Breast epithelium (tissue), 4 donors: Measurements from ENCODE around the gene COL25A1. TPM values are rescaled to one million over a fixed set of nuclear protein-coding genes. Genes with fewer than 3 reads are reported as not detected.
"Not testable (repeated sequence)": the region's sequence is repeated elsewhere in the genome, so short reads cannot be mapped to it uniquely, and the experiment has no call there.

Experiments used
- DNase-seq, 2 donors: peaks; one replicate each; pipeline ENCODE4 v3.0.0-alpha.2; 2019; ENCODE audit warnings: low spot score in 2 of 2
- H3K27ac ChIP-seq, 2 donors: fragments of 200-600 bp; sonication (generic) in 1 of 2; one replicate each; pipeline ENCODE4 v1.5.1; 2016 to 2019; ENCODE audit warnings: mild to moderate bottlenecking in 1 of 2
- H3K27me3 ChIP-seq, 2 donors: fragments of 200-600 bp; sonication (generic) in 1 of 2; one replicate each; pipeline versions ENCODE4 v1.5.1 to v1.6.0; 2017 to 2019; ENCODE audit warnings: control low read depth in 1 of 2, mild to moderate bottlenecking in 1 of 2
- H3K36me3 ChIP-seq: fragments of 200-600 bp; one replicate; pipeline ENCODE4 v1.5.1; 2019
- H3K4me1 ChIP-seq, 2 donors: fragments of 200-600 bp; sonication (generic); one replicate each; pipeline ENCODE4 v1.5.1; 2016 to 2019; ENCODE audit warnings: control low read depth in 1 of 2
- H3K4me3 ChIP-seq, 3 donors: fragments of 200-600 bp; sonication (generic); 1 replicate in 2 of 3; 2 replicates in 1 of 3; pipeline ENCODE4 v1.5.1; 2016 to 2019; ENCODE audit warnings: mild to moderate bottlenecking in 3 of 3, moderate library complexity in 2 of 3
- H3K9me3 ChIP-seq, 2 donors: fragments of 200-600 bp; sonication (generic) in 1 of 2; one replicate each; pipeline ENCODE4 v1.5.1; 2016 to 2019; ENCODE audit warnings: control low read depth in 1 of 2
- CTCF ChIP-seq, 3 donors: fragments of 450-650 bp; IDR thresholded peaks; one replicate each; pipeline ENCODE4 v1.5.1; 2016 to 2017; ENCODE audit warnings: antibody characterized with exemption in 3 of 3, mild to moderate bottlenecking in 3 of 3, moderate library complexity in 3 of 3
- POLR2A ChIP-seq: fragments of 450-650 bp; IDR thresholded peaks from one replicate; pipeline ENCODE4 v1.6.1; 2016; ENCODE audit warnings: antibody characterized with exemption, mild to moderate bottlenecking, moderate library complexity
- POLR2AphosphoS5 ChIP-seq, 3 donors: sonication (generic); formaldehyde crosslinking; IDR thresholded peaks; one replicate each; pipeline ENCODE4 v1.6.1; 2017; ENCODE audit warnings: antibody characterized with exemption in 3 of 3
- intact Hi-C: fragments of 100-400 bp; cut with DNase I; formaldehyde crosslinking; loops from one replicate; pipeline ENCODE4 v1.15.1; 2023; ENCODE audit warnings: low total_unique reads
- total RNA-seq, 3 donors: library from RNA; depleted of rRNA; stranded (reverse); fragments of >200 nt; gene quantifications; one replicate each; pipeline ENCODE4 v1.1.0, GENCODE V29; 2016

The COL25A1 gene
- total RNA-seq, 3 donors from 2014 or later = 2.6 to 11.0 (median 2.8) TPM

- TF ChIP-seq POLR2A (no peak), CTCF (IDR thresholded peaks at IDR 0.05) (no peak)
- intact Hi-C loops = no loop called here
- peaks cover 0 to 8% of the 10 kb centered on the region in 2 donors for H3K9me3 ChIP-seq
Measured at GRCh38 chr4:109119852-109120251, 182.6 kb downstream of the COL25A1 start.

GRCh38 chr4:109118635-109119034, 183.8 kb downstream of the COL25A1 start:
- no peak overlapping the region for H3K27ac ChIP-seq
- H3K9me3 ChIP-seq = peaks cover 0 to 8% of the 10 kb centered on the region in 2 donors
- TF ChIP-seq POLR2AphosphoS5 (IDR thresholded peaks at IDR 0.05) (no peak), POLR2A (no peak), CTCF (IDR thresholded peaks at IDR 0.05) (no peak)
- no peaks in the 10 kb centered on the region for H3K36me3 ChIP-seq
- DNase-seq = no peak
- H3K27me3 ChIP-seq = no peaks in the 10 kb centered on the region
- H3K4me1 ChIP-seq = no peaks in the 10 kb centered on the region
- H3K4me3 ChIP-seq = no peak overlapping the region
- intact Hi-C loops = no loop called here

More at GRCh38 chr4:109119852-109120251, 182.6 kb downstream of the COL25A1 start:
- H3K36me3 ChIP-seq = no peaks in the 10 kb centered on the region
- H3K27me3 ChIP-seq = no peaks in the 10 kb centered on the region
- H3K4me1 ChIP-seq = no peaks in the 10 kb centered on the region
- H3K4me3 ChIP-seq = no peak overlapping the region
- H3K27ac ChIP-seq = no peak overlapping the region
- no peak for DNase-seq

GRCh38 chr4:109114501-109114900, 188.0 kb downstream of the COL25A1 start:
- no peak for DNase-seq
- Histone ChIP-seq H3K27ac (no peak overlapping the region), H3K9me3 (no peaks in the 10 kb centered on the region), H3K4me1 (no peaks in the 10 kb centered on the region), H3K4me3 (no peak overlapping the region), H3K27me3 (no peaks in the 10 kb centered on the region), H3K36me3 (no peaks in the 10 kb centered on the region)
- intact Hi-C loops = no loop called here
- TF ChIP-seq POLR2AphosphoS5 (IDR thresholded peaks at IDR 0.05) (no peak), POLR2A (no peak), CTCF (IDR thresholded peaks at IDR 0.05) (no peak)

GRCh38 chr4:109113521-109113920, 188.9 kb downstream of the COL25A1 start:
- H3K27me3 ChIP-seq = no peaks in the 10 kb centered on the region
- TF ChIP-seq CTCF (IDR thresholded peaks at IDR 0.05) (no peak), POLR2A (no peak), POLR2AphosphoS5 (IDR thresholded peaks at IDR 0.05) (no peak)
- H3K36me3 ChIP-seq = no peaks in the 10 kb centered on the region
- no peak for DNase-seq
- no peak overlapping the region for H3K4me3 ChIP-seq
- H3K9me3 ChIP-seq = no peaks in the 10 kb centered on the region
- intact Hi-C loops = no loop called here
- no peaks in the 10 kb centered on the region for H3K4me1 ChIP-seq
- H3K27ac ChIP-seq = no peak overlapping the region

- DNase-seq = no peak
- Histone ChIP-seq H3K4me1 (no peaks in the 10 kb centered on the region), H3K27me3 (no peaks in the 10 kb centered on the region), H3K27ac (no peak overlapping the region), H3K9me3 (no peaks in the 10 kb centered on the region), H3K36me3 (no peaks in the 10 kb centered on the region), H3K4me3 (no peak overlapping the region)
- no peak for TF ChIP-seq POLR2AphosphoS5 (IDR thresholded peaks at IDR 0.05)
- no peak for TF ChIP-seq POLR2A
- no peak for TF ChIP-seq CTCF (IDR thresholded peaks at IDR 0.05)
- intact Hi-C loops = no loop called here
Measured at GRCh38 chr4:109111031-109111430, 191.4 kb downstream of the COL25A1 start.

- not testable (repeated sequence) for H3K27ac ChIP-seq, H3K4me3 ChIP-seq, H3K36me3 ChIP-seq, H3K4me1 ChIP-seq, H3K9me3 ChIP-seq, H3K27me3 ChIP-seq, DNase-seq
- intact Hi-C loops = loop anchor here (5.0 kb wide), 1 partner anchor 164 kb away; no protein-coding TSS in a partner anchor
Measured at GRCh38 chr4:109108215-109108614, 194.2 kb downstream of the COL25A1 start.
